WI38 (cell line): ENCODE results near the gene ZBTB21.
"Not testable (repeated sequence)": the region's sequence is repeated elsewhere in the genome, so short reads cannot be mapped to it uniquely, and the experiment has no call there.

Source experiments
- H3K4me3 ChIP-seq: 2 replicates; pipeline ENCODE4 v1.5.1; 2011; ENCODE audit warnings: low read depth, mild to moderate bottlenecking, control low read depth, low read length
- CTCF ChIP-seq: IDR thresholded peaks from 2 replicates; pipeline ENCODE4 v1.5.1; 2012; ENCODE audit warnings: low read depth, mild to moderate bottlenecking, control low read depth, low read length

ZBTB21 gene

GRCh38 chr21:42002421-42002958 lies 7.7 kb downstream of the ZBTB21 start:
- no peak for TF ChIP-seq CTCF
- H3K4me3 ChIP-seq: peak overlapping the region; percentile 39

- no peak for TF ChIP-seq CTCF
Measured at GRCh38 chr21:42001781-42002180, 8.4 kb downstream of the ZBTB21 start.

GRCh38 chr21:42000908-42001307 lies 9.3 kb downstream of the ZBTB21 start:
- H3K4me3 ChIP-seq: no peak overlapping the region
- no peak for TF ChIP-seq CTCF

More at GRCh38 chr21:42001781-42002180, 8.4 kb downstream of the ZBTB21 start:
- no peak overlapping the region; the same call in 1 of the 2 replicates for H3K4me3 ChIP-seq

GRCh38 chr21:41997657-41998056 lies 12.5 kb downstream of the ZBTB21 start:
- TF ChIP-seq CTCF: no peak

GRCh38 chr21:41995577-41995976 lies 14.6 kb downstream of the ZBTB21 start:
- TF ChIP-seq CTCF: no peak
- no peak overlapping the region for H3K4me3 ChIP-seq

More at GRCh38 chr21:41997657-41998056, 12.5 kb downstream of the ZBTB21 start:
- no peak overlapping the region for H3K4me3 ChIP-seq

GRCh38 chr21:41994613-41995012 lies 15.5 kb downstream of the ZBTB21 start:
- not testable (repeated sequence) for H3K4me3 ChIP-seq

- TF ChIP-seq CTCF: no peak
- no peak overlapping the region for H3K4me3 ChIP-seq
Measured at GRCh38 chr21:41993744-41994143, 16.4 kb downstream of the ZBTB21 start.

GRCh38 chr21:41992576-41992975 lies 17.6 kb downstream of the ZBTB21 start:
- TF ChIP-seq CTCF: no peak
- no peak overlapping the region for H3K4me3 ChIP-seq
